Stimulated activated CD4-positive, alpha-beta T cell treated with anti-CD3 and anti-CD28 coated beads, Interleukin-12 subunit alpha, Interleukin-12 subunit beta, amount 100 ng/mL, for 48 hours (primary cell): ENCODE data around the gene KIF25.
"Not testable (repeated sequence)": the region's sequence is repeated elsewhere in the genome, so short reads cannot be mapped to it uniquely, and the experiment has no call there.

Experiments
- DNase-seq, 3 donors: peaks; one replicate each; pipeline ENCODE4 v3.0.0-alpha.2; 2020; ENCODE audit warnings: low read depth in 2 of 3, low spot score in 1 of 3

The KIF25 gene

GRCh38 chr6:168063431-168063830 is 66.0 kb downstream of the KIF25 start:
- no peak for DNase-seq

- no peak for DNase-seq
Observed at GRCh38 chr6:168064226-168064807, 66.8 kb downstream of the KIF25 start.

- no peak for DNase-seq
Observed at GRCh38 chr6:168067081-168067759, 69.7 kb downstream of the KIF25 start.

DNA sequence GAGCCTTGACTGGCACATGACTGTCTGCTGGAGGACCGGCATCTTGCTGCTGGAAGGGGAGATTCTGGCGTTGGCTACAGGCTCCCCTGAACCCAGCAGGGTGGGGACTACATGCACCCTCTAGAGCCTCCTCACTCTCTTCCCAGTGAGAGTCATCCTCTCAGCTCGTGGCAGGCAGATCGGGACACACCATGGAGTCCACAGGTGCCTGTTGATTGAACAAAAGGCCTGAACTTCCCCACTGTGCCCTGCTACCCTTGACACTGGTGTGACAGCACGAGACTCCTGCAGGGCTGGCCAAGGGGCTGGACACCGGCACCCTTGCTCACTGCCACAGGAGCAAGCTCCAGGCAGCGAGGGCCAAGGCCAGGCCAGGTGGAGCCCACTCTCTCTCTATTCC is 73.3 kb downstream of the KIF25 start:
- no peak for DNase-seq

- no peak for DNase-seq
Observed at GRCh38 chr6:168071620-168072019, 74.1 kb downstream of the KIF25 start.

- no peak for DNase-seq
Observed at GRCh38 chr6:168072261-168072660, 74.8 kb downstream of the KIF25 start.

GRCh38 chr6:168072730-168073129 is 75.3 kb downstream of the KIF25 start:
- no peak for DNase-seq

DNA sequence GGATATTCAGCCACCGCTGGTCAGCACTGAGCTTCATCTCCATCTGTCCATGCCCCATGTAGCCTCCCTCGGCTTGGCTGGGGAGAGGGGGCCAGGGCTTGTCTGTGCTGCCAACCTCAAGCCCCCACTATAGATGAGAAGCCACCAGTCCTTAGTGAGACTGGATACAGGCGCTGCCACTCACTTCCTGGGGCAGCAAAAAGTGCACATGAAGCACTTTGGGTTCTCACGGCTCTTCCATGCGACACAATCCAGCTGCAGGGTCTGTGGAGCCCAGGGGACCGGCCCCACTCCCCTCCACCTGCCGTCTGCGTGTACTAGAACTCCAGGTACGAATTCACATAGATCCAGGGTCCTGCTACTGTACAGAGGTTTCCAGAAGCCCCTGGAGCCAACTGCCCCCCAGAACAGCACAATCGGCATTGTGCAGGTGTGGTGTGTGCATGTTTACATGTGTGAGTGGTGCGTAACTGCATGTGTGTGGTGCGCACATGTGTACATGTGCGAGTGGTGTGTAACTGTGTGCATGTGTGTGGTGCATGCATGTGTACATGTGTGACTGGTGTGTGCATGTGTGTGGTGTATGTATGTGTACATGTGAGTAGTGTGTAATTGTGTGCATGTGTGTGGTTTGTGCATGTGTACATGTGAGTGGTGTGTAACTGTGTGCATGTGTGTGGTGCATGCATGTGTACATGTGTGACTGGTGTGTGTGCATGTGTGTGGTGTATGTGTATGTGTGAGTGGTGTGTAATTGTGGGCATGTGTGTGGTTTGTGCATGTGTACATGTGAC is 76.7 kb downstream of the KIF25 start:
- DNase-seq: no peak

- DNase-seq: no peak
Observed at GRCh38 chr6:168075216-168075615, 77.7 kb downstream of the KIF25 start.

GRCh38 chr6:168075787-168076202 is 78.3 kb downstream of the KIF25 start:
- DNase-seq: no peak

- DNase-seq: not testable (repeated sequence)
Observed at GRCh38 chr6:168077401-168077800, 79.9 kb downstream of the KIF25 start.

- DNase-seq: no peak
Observed at GRCh38 chr6:168078175-168078942, 80.9 kb downstream of the KIF25 start.

- DNase-seq: no peak
Observed at GRCh38 chr6:168078943-168079405, 81.5 kb downstream of the KIF25 start, which contains the start of gene FRMD1. Gene FRMD1, minus strand, starts transcription at chr6:168079212. Its CDS starts 118 bp downstream, at chr6:168079094.

DNA sequence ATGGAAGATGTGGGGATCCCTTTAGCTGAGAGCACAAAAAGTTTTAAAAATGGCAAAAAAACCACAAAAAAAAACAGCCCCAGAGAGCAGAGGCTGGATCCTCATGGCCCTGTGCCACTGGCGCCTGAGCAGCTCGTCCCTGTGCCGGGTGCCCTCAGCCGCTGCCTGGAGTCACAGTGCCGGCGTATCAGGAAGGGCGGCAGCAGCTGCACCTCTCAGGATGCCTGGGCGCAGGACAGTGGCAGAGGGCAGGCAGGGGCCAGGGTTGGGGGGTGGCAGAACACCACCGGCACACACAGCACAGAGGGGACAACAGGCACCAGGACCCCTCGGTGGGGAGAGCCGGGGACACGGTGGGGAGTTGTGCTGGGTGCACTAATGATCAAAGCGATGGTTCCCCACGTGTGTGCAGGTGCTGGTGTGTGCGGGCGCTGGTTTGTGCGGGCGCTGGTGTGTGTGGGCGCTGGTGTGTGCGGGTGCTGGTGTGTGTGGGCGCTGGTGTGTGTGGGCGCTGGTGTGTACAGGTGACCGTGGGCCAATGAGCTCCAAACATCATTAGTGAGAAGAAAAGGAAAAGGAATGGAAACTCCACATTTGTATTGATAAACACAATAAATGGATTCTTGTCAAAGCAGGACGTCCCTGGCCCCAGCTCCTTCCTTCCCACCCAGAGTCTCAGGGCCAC is 83.1 kb downstream of the KIF25 start:
- no peak for DNase-seq

DNA sequence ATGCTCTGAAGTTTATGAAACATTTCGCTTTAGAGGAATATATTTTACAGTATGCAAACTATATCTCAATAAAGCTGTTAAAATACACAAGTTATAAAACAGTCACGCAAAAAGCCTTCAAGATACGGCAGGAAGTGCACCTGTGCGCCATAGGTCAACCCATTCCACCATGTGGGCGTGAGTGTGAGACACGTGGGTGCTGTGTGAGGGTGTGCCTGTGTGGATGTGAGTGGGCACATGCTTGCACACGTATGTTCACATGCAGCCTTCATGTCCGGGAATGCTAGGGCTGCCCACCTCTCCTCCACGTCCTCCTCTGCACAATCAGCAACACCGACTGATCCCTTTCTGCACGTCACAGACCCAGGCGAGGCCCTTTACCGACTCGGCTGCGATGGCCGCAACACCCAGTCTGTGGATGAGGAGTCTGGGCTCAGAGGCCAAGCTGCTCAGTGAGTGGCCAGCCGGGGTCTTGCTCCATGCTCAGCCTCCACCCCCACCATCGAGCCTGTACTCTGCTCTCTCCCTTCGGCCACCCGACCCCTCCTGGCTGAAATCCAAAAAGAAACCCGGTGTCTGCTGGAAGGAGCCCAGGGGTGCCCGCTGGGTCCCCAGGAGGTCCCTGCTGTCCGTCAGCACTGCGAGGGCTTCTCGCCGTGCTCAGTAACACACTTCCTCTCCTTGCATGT is 84.5 kb downstream of the KIF25 start:
- no peak for DNase-seq

- DNase-seq: no peak
Observed at GRCh38 chr6:168082860-168083513, 85.5 kb downstream of the KIF25 start.

GRCh38 chr6:168083514-168083885 is 86.0 kb downstream of the KIF25 start:
- DNase-seq: no peak

DNA sequence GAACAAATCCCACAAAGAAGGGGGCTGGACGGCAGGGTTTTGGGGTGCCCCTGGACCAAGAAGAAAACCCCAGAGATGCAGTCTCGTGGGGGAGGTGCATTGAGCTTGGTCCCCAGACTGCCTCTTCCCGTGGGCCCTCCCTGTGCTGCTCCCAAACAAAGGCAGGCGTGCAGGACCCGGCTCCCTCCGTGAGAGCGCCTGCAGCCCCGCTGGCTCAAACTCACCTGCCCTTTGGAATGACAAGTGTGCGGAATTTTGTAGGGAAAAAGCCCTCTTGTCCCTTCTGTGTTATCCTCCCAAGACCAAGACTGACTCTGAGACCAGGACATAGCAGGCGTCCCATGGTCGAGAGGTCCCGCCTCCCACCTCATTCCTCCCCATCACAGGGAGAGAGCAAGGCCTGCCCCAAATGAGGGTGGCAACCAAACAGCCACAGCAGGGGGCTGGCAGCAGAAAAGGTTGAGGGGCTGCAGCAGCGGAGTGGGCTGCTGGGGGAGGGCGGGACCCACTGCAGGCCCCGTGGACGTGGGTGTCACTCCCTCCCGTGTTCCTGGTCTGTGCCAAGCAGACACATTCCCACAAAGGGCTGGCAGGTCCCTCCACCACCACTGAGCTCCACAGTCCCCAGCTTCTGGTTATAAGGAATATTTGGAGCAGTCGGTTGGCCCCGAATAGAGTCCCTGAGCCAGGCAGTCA is 87.1 kb downstream of the KIF25 start:
- DNase-seq: no peak

DNA sequence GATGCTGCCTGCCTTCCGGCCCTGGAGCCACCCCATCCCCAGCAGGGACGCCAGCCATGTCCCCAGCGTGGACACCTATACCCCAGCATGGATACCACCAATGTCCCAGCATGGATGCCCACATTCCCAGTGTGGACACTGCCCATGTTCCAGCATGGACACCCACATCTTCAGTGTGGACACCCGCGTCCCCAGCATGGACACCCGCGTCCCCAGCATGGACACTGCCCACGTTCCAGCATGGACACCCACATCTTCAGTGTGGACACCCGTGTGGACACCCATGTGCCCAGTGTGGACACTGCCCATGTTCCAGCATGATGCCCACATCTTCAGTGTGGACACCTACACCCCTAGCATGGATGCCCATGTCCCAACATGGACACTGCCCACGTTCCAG is 88.6 kb downstream of the KIF25 start:
- DNase-seq: no peak
